Prostate gland (tissue), 2 donors: ENCODE data around the gene NID2. TPM values are rescaled to one million over a fixed set of nuclear protein-coding genes. Genes with fewer than 3 reads are reported as not detected.

Source experiments
- DNase-seq: peaks from one replicate; pipeline ENCODE4 v3.0.0-alpha.2; 2019; ENCODE audit warnings: low spot score
- H3K27ac ChIP-seq, 2 donors: fragments of 200-600 bp; sonication (generic); 2 replicates each; pipeline ENCODE4 v1.5.1; 2017 to 2019
- H3K27me3 ChIP-seq: fragments of 200-600 bp; sonication (generic); replicated peaks from 2 replicates; pipeline ENCODE4 v1.5.1; 2019; ENCODE audit not compliant: insufficient read depth
- H3K36me3 ChIP-seq, 2 donors: fragments of 200-600 bp; sonication (generic); 1 replicate in 1 of 2; 2 replicates in 1 of 2; pipeline versions ENCODE4 v1.5.1 to v1.8.1; 2017 to 2019
- H3K4me1 ChIP-seq: fragments of 200-600 bp; sonication (generic); replicated peaks from 2 replicates; pipeline ENCODE4 v1.5.1; 2019
- H3K4me3 ChIP-seq, 2 donors: fragments of 200-600 bp; sonication (generic); 2 replicates each; pipeline ENCODE4 v1.5.1; 2017 to 2019
- H3K9me3 ChIP-seq: fragments of 200-600 bp; sonication (generic); 2 replicates; pipeline ENCODE4 v1.5.1; 2017
- CTCF ChIP-seq, 4 experiments: fragments of 200-600 bp in 2 of 4; fragments of 450-650 bp in 2 of 4; sonication (generic) in 2 of 4; IDR thresholded peaks; 1 replicate in 3 of 4; 2 replicates in 1 of 4; pipeline ENCODE4 v1.5.1; 2016 to 2019; ENCODE audit warnings: antibody characterized with exemption in 4 of 4, mild to moderate bottlenecking in 2 of 4, moderate library complexity in 2 of 4
- POLR2A ChIP-seq: fragments of 450-650 bp; IDR thresholded peaks from one replicate; pipeline ENCODE4 v1.6.1; 2016; ENCODE audit warnings: antibody characterized with exemption, mild to moderate bottlenecking
- POLR2AphosphoS5 ChIP-seq: sonication (generic); formaldehyde crosslinking; IDR thresholded peaks from one replicate; pipeline ENCODE4 v1.6.1; 2017; ENCODE audit warnings: antibody characterized with exemption
- WGBS: methylation state at CpG from one replicate; pipeline ENCODE4 v1.1.5; 2018; 5-methylcytosine and 5-hydroxymethylcytosine counted together
- intact Hi-C: fragments of 100-400 bp; cut with DNase I; formaldehyde crosslinking; loops from one replicate; pipeline ENCODE4 v1.14.2; 2022
- total RNA-seq, 2 donors: library from RNA; depleted of rRNA; stranded (reverse); fragments of >200 nt; gene quantifications; one replicate each; pipeline ENCODE4 v1.1.0, GENCODE V29; 2016

NID2 gene
- total RNA-seq, 2 donors from 2014 or later: 6.9 to 17.2 TPM

GRCh38 chr14:52000019-52000582 is 68.8 kb downstream of the NID2 start:
- intact Hi-C loops: no loop called here
- Histone ChIP-seq H3K9me3 (no peaks in the 10 kb centered on the region), H3K36me3 (no peaks in the 10 kb centered on the region), H3K4me1 (no peaks in the 10 kb centered on the region), H3K27ac (no peak overlapping the region), H3K4me3 (no peak overlapping the region), H3K27me3 (no peaks in the 10 kb centered on the region)
- WGBS: 52% methylated on average over 3 of the region's 3 CpGs
- no peak for TF ChIP-seq CTCF (IDR thresholded peaks at IDR 0.05)
- no peak for TF ChIP-seq POLR2AphosphoS5
- TF ChIP-seq POLR2A: no peak
- DNase-seq: no peak

- intact Hi-C loops: loop anchor here (5.0 to 10.0 kb wide), 3 partner anchors 73 to 476 kb away; no protein-coding TSS in a partner anchor
- Histone ChIP-seq H3K4me1 (no peaks in the 10 kb centered on the region), H3K27me3 (no peaks in the 10 kb centered on the region), H3K9me3 (no peaks in the 10 kb centered on the region), H3K27ac (no peak overlapping the region), H3K36me3 (no peaks in the 10 kb centered on the region), H3K4me3 (no peak overlapping the region)
- DNase-seq: no peak
- no peak for TF ChIP-seq POLR2AphosphoS5
- no peak for TF ChIP-seq POLR2A
- no peak for TF ChIP-seq CTCF (IDR thresholded peaks at IDR 0.05)
- WGBS: 85% methylated on average over 2 of the region's 2 CpGs
Observed at GRCh38 chr14:51999084-51999483, 69.8 kb downstream of the NID2 start.

GRCh38 chr14:51998348-51998747 is 70.5 kb downstream of the NID2 start:
- no peak overlapping the region for H3K4me3 ChIP-seq
- DNase-seq: no peak
- H3K36me3 ChIP-seq: no peaks in the 10 kb centered on the region
- TF ChIP-seq POLR2AphosphoS5: no peak
- H3K27ac ChIP-seq: no peak overlapping the region
- intact Hi-C loops: loop anchor here (5.0 to 10.0 kb wide), 3 partner anchors 74 to 476 kb away; no protein-coding TSS in a partner anchor
- H3K4me1 ChIP-seq: no peaks in the 10 kb centered on the region
- H3K27me3 ChIP-seq: no peaks in the 10 kb centered on the region
- H3K9me3 ChIP-seq: no peaks in the 10 kb centered on the region

GRCh38 chr14:51996148-51996746 is 72.6 kb downstream of the NID2 start:
- no peaks in the 10 kb centered on the region for H3K36me3 ChIP-seq

More at GRCh38 chr14:51996148-51996746, 72.6 kb downstream of the NID2 start:
- no peak overlapping the region for H3K27ac ChIP-seq
- no peak overlapping the region for H3K4me3 ChIP-seq
- no peak for TF ChIP-seq POLR2A
- no peak for TF ChIP-seq POLR2AphosphoS5
- TF ChIP-seq CTCF (IDR thresholded peaks at IDR 0.05): peak in 3 of 4 experiments; percentile 61 to 80 (median 63)
- intact Hi-C loops: loop anchor here (5.0 to 10.0 kb wide), 3 partner anchors 76 to 479 kb away; no protein-coding TSS in a partner anchor
- H3K9me3 ChIP-seq: no peaks in the 10 kb centered on the region
- no peaks in the 10 kb centered on the region for H3K4me1 ChIP-seq
- H3K27me3 ChIP-seq: no peaks in the 10 kb centered on the region
- WGBS: 50% methylated on average over 4 of the region's 4 CpGs
- DNase-seq: no peak
